ENCODE results near the gene ARHGAP6. TPM values are rescaled to one million over a fixed set of nuclear protein-coding genes. Genes with fewer than 3 reads are reported as not detected.
A peak's percentile ranks its signal among the peaks of the same experiment; 100 is the strongest.

Gene ARHGAP6
- total RNA-seq, 1 experiment from 2014 or later: 0.10 TPM

DNA sequence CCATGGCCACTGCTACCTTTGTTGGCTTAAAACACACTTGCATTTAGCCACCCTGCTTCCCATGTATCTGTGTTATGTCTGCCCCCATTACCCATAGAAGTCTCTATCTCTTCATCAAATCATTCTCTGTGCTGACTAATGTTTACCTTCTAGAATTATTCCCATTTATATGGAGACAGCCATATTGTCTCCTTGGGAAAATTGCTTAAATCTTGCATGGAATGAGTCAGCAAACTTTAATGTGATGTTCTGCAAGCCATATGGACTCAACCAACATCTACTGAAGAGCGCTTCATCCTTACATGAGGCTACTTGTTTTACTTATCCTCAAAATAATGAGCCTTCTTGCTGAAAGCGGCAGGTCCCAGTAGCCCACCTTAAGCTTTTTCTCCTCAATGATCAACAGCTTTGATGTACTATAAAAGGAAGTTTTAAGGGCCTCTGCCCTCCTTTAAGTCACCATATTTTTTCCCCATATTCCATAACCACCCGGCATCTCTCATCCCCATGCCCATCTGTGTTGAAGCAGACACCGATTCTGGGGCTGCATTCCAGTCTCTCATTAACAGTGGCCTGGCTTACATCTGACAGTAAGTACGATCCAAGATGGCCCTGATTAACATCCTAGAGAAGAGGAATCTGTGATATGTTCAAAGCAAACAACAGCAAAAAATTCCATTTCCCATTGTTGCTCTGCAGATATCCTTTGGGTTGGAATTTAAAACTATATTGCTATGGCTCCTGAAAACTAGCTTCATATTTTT is 130.4 kb downstream of the ARHGAP6 start (continued):
- TF ChIP-seq SP1 (IDR thresholded peaks at IDR 0.05; ENCODE audit: low read depth) (no peak), YY1 (IDR thresholded peaks at IDR 0.05; ENCODE audit: extremely low read depth, insufficient replicate concordance, low read depth, low read length) (no peak), SIN3A (IDR thresholded peaks at IDR 0.05; ENCODE audit: low read depth) (no peak), EZH2 (IDR thresholded peaks at IDR 0.05) (no peak)

DNA sequence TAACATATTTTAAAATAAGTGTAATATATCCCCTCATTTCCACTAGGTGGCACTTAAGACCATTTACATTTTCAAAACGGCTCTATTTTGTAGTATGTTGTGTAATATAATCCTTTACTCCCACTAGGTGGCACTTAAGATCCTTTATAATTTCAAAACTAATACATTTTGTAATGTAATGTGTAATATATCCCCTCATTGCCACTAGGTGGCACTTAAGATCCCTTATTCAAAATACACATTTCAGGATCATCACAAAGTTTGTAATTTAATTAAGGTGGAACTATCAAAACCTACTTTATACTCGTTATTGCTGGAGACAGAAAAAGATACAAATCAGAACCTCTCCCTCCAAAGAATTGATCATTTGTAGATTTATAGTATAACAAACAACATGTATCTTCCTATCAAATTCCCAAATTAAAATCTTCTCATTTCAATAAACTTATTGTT is 132.5 kb downstream of the ARHGAP6 start:
- no peaks in the 10 kb centered on the region for H4K20me1 ChIP-seq (ENCODE audit: insufficient read depth)
- H3K4me2 ChIP-seq (ENCODE audit: low read length): no peak overlapping the region
- H3K4me3 ChIP-seq (replicated peaks in 1 of 2; ENCODE audit: low read depth in 1 of 2, low read length in 2 of 2): no peak overlapping the region
- H3K9ac ChIP-seq (ENCODE audit: low read length): no peak overlapping the region
- ChIA-PET CTCF (no interaction called here), RAD21 (ENCODE audit: low non-redundant PET in 1 of 2, low total read pairs in 2 of 2, uncharacterized antibody in 2 of 2, unreplicated experiment in 2 of 2) (no interaction called here), POLR2A (no interaction called here)
- H3K4me1 ChIP-seq (ENCODE audit: control insufficient read depth in 1 of 2, insufficient read depth in 2 of 2, low read length in 2 of 2): no peaks in the 10 kb centered on the region
- no peaks in the 10 kb centered on the region for H3K36me3 ChIP-seq (ENCODE audit: control insufficient read depth in 1 of 2, insufficient read depth in 2 of 2, low read length in 2 of 2)
- peak; percentile 68 for TF ChIP-seq CEBPB (IDR thresholded peaks at IDR 0.05; ENCODE audit: low read depth)
- TF ChIP-seq RAD21 (IDR thresholded peaks at IDR 0.05; ENCODE audit: low read depth): peak; percentile 70
- TF ChIP-seq, protein P1, sequence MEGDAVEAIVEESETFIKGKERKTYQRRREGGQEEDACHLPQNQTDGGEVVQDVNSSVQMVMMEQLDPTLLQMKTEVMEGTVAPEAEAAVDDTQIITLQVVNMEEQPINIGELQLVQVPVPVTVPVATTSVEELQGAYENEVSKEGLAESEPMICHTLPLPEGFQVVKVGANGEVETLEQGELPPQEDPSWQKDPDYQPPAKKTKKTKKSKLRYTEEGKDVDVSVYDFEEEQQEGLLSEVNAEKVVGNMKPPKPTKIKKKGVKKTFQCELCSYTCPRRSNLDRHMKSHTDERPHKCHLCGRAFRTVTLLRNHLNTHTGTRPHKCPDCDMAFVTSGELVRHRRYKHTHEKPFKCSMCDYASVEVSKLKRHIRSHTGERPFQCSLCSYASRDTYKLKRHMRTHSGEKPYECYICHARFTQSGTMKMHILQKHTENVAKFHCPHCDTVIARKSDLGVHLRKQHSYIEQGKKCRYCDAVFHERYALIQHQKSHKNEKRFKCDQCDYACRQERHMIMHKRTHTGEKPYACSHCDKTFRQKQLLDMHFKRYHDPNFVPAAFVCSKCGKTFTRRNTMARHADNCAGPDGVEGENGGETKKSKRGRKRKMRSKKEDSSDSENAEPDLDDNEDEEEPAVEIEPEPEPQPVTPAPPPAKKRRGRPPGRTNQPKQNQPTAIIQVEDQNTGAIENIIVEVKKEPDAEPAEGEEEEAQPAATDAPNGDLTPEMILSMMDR (IDR thresholded peaks at IDR 0.05 in 2 of 3, conservative IDR thresholded peaks at IDR 0.05 in 1 of 3; ENCODE audit: borderline replicate concordance in 1 of 3, insufficient read depth in 1 of 3, low read depth in 2 of 3, low read length in 2 of 3): peak; percentile 41 to 99 (median 66); a peak in 5 of 6 replicates
- TF ChIP-seq YY1 (IDR thresholded peaks at IDR 0.05; ENCODE audit: extremely low read depth, insufficient replicate concordance, low read depth, low read length): no peak
- H3K79me2 ChIP-seq (ENCODE audit: insufficient read depth, low read length): no peaks in the 10 kb centered on the region
- ATAC-seq (peak; percentile 78), DNase-seq (ENCODE audit: low read depth, low spot score) (peak; percentile 65)
- intact Hi-C loops (cut with micrococcal nuclease): loop anchor here (1.0 to 5.0 kb wide), 4 partner anchors 191 to 1169 kb away; no protein-coding TSS in a partner anchor
- no peak overlapping the region for H3K27ac ChIP-seq (ENCODE audit: low read depth, low read length)
- BruUV-seq (replicated peaks): no TSS peak
- no peaks in the 10 kb centered on the region for H3K9me2 ChIP-seq (ENCODE audit: insufficient read depth)
- H3K27me3 ChIP-seq (ENCODE audit: insufficient read depth, low read length): no peaks in the 10 kb centered on the region
- no peak overlapping the region for H2AFZ ChIP-seq (ENCODE audit: low read depth, low read length, poor library complexity, severe bottlenecking)
- H3K9me3 ChIP-seq (ENCODE audit: control insufficient read depth in 1 of 2, insufficient read depth in 1 of 2, low read depth in 1 of 2, low read length in 2 of 2): no peaks in the 10 kb centered on the region

Data from HCT116 (cell line).